GM23338 (cell line): ENCODE results near the gene LTBP2. TPM values are rescaled to one million over a fixed set of nuclear protein-coding genes. Genes with fewer than 3 reads are reported as not detected.

Experiments
- ATAC-seq: fragments of 200-7000 bp; cut with Tn5 transposase; 3 replicates; pipeline ENCODE4 v1.9.1; 2020
- DNase-seq: peaks from one replicate; pipeline ENCODE4 v3.0.0-alpha.2; 2015; ENCODE audit warnings: low spot score
- H2AFZ ChIP-seq: fragments of 200-600 bp; sonication (generic); 2 replicates; pipeline ENCODE4 v1.8.0; 2016; ENCODE audit warnings: antibody characterized with exemption, mild to moderate bottlenecking, moderate library complexity
- H3F3A ChIP-seq: fragments of 200-600 bp; sonication (generic); replicated peaks from 2 replicates; pipeline ENCODE4 v1.8.0; 2017; ENCODE audit warnings: antibody characterized with exemption, mixed run types, low read depth
- H3K27ac ChIP-seq: fragments of 200-600 bp; sonication (generic); 2 replicates; pipeline ENCODE4 v1.6.1; 2016; ENCODE audit warnings: low read depth
- H3K27me3 ChIP-seq: fragments of 200-600 bp; sonication (generic); 2 replicates; pipeline ENCODE4 v1.8.0; 2016; ENCODE audit warnings: mild to moderate bottlenecking, mixed run types, moderate library complexity; ENCODE audit not compliant: insufficient read depth
- H3K36me3 ChIP-seq: fragments of 200-600 bp; sonication (generic); 2 replicates; pipeline ENCODE4 v1.8.0; 2016; ENCODE audit warnings: mild to moderate bottlenecking; ENCODE audit not compliant: insufficient read depth
- H3K4me1 ChIP-seq: fragments of 200-600 bp; sonication (generic); 2 replicates; pipeline ENCODE4 v1.8.0; 2016; ENCODE audit warnings: mild to moderate bottlenecking, moderate library complexity; ENCODE audit not compliant: insufficient read depth
- H3K4me2 ChIP-seq: fragments of 200-600 bp; sonication (generic); 2 replicates; pipeline ENCODE4 v1.7.1; 2017; ENCODE audit warnings: mixed run types
- H3K4me3 ChIP-seq: fragments of 200-600 bp; sonication (generic); 2 replicates; pipeline ENCODE4 v1.6.1; 2016; ENCODE audit warnings: mixed run types
- H3K79me2 ChIP-seq: fragments of 200-600 bp; sonication (generic); replicated peaks from 2 replicates; pipeline ENCODE4 v1.8.0; 2017; ENCODE audit warnings: mild to moderate bottlenecking; ENCODE audit not compliant: insufficient read depth
- H3K9me2 ChIP-seq: fragments of 200-600 bp; sonication (generic); 2 replicates; pipeline ENCODE4 v1.8.0; 2017; ENCODE audit not compliant: insufficient read depth
- H4K20me1 ChIP-seq: fragments of 200-600 bp; sonication (generic); replicated peaks from 2 replicates; pipeline ENCODE4 v1.8.0; 2017; ENCODE audit warnings: mild to moderate bottlenecking; ENCODE audit not compliant: insufficient read depth
- H3K27ac Mint-ChIP-seq: 2 replicates; pipeline ENCODE4 v1.8.0; 2020; ENCODE audit warnings: inconsistent platforms, mild to moderate bottlenecking, moderate library complexity, mixed read lengths
- H3K27me3 Mint-ChIP-seq: 3 replicates; pipeline ENCODE4 v1.8.0; 2022; ENCODE audit warnings: low read depth, mild to moderate bottlenecking, moderate library complexity, mixed read lengths, inconsistent platforms; ENCODE audit not compliant: insufficient read depth, poor library complexity
- H3K36me3 Mint-ChIP-seq: 3 replicates; pipeline ENCODE4 v1.8.0; 2021; ENCODE audit warnings: low read depth, mild to moderate bottlenecking, inconsistent platforms, moderate library complexity, mixed read lengths
- H3K4me1 Mint-ChIP-seq: 3 replicates; pipeline ENCODE4 v1.8.0; 2020; ENCODE audit warnings: mild to moderate bottlenecking, inconsistent platforms, mixed read lengths
- H3K4me3 Mint-ChIP-seq: 3 replicates; pipeline ENCODE4 v1.8.0; 2021; ENCODE audit warnings: moderate library complexity, mild to moderate bottlenecking, inconsistent platforms, mixed read lengths
- H3K9me3 Mint-ChIP-seq: 3 replicates; pipeline ENCODE4 v1.8.0; 2020; ENCODE audit warnings: moderate library complexity, mild to moderate bottlenecking, inconsistent platforms, mixed read lengths
- CREB1 ChIP-seq: fragments of 250-450 bp; sonication (Bioruptor Pico); IDR thresholded peaks from 2 replicates; pipeline ENCODE4 v1.5.0; 2020; ENCODE audit warnings: low read depth, mild to moderate bottlenecking, moderate library complexity
- EZH2 ChIP-seq: fragments of 200-600 bp; sonication (generic); IDR thresholded peaks from one replicate; pipeline ENCODE4 v1.8.0; 2017; ENCODE audit warnings: antibody characterized with exemption, mild to moderate bottlenecking, low read depth; ENCODE audit not compliant: unreplicated experiment
- EZH2phosphoT487 ChIP-seq: fragments of 200-600 bp; sonication (generic); IDR thresholded peaks from one replicate; pipeline ENCODE4 v1.8.1; 2018; ENCODE audit warnings: antibody characterized with exemption; ENCODE audit not compliant: unreplicated experiment
- JUNB ChIP-seq: IDR thresholded peaks from one replicate; pipeline ENCODE4 v1.6.1; 2016; ENCODE audit warnings: antibody characterized with exemption; ENCODE audit not compliant: unreplicated experiment
- NANOG ChIP-seq: IDR thresholded peaks from 2 replicates; pipeline ENCODE4 v1.6.1; 2016; ENCODE audit warnings: antibody characterized with exemption, borderline replicate concordance
- POLR2AphosphoS5 ChIP-seq: IDR thresholded peaks from 2 replicates; pipeline ENCODE4 v1.6.1; 2016; ENCODE audit warnings: antibody characterized with exemption, low read depth
- REST ChIP-seq: IDR thresholded peaks from one replicate; pipeline ENCODE4 v1.6.1; 2018; ENCODE audit warnings: antibody characterized with exemption; ENCODE audit not compliant: unreplicated experiment
- STAT1 ChIP-seq: IDR thresholded peaks from one replicate; pipeline ENCODE4 v1.6.1; 2016; ENCODE audit warnings: antibody characterized with exemption; ENCODE audit not compliant: unreplicated experiment
- ZNF114 ChIP-seq: fragments of 250-450 bp; sonication (Bioruptor Pico); IDR thresholded peaks from 2 replicates; pipeline ENCODE4 v1.5.0; 2020; ENCODE audit warnings: mild to moderate bottlenecking, moderate library complexity
- ZNF331 ChIP-seq: fragments of 250-450 bp; sonication (Bioruptor Pico); IDR thresholded peaks from 2 replicates; pipeline ENCODE4 v1.5.0; 2020; ENCODE audit warnings: low read depth, mild to moderate bottlenecking, moderate library complexity
- ZNF462 ChIP-seq: fragments of 250-450 bp; sonication (Bioruptor Pico); IDR thresholded peaks from 2 replicates; pipeline ENCODE4 v1.5.0; 2020; ENCODE audit warnings: mild to moderate bottlenecking, moderate library complexity
- polyA plus RNA-seq: library from polyadenylated mRNA; unstranded; fragments of >200 nt; fragmentation: Nextera tagmentation; extraction: Ambion mirVana; gene quantifications from 2 replicates; pipeline ENCODE4 v1.2.1, GENCODE V29; 2016
- total RNA-seq: library from RNA; depleted of rRNA; stranded (reverse); fragments of >200 nt; shearing (Covaris generic); gene quantifications from 2 replicates; pipeline ENCODE4 v1.2.3, GENCODE V29; 2014
- TF ChIP-seq, protein P1 (sequence below): IDR thresholded peaks from 2 replicates; pipeline ENCODE4 v1.6.1; 2016; ENCODE audit warnings: antibody characterized with exemption
- TF ChIP-seq, protein P2 (sequence below), 2 experiments: fragments of 200-600 bp in 1 of 2; sonication (generic) in 1 of 2; conservative IDR thresholded peaks; 2 replicates each; pipeline versions ENCODE4 v1.5.1 to v1.6.1; 2016 to 2017; ENCODE audit warnings: antibody characterized with exemption in 2 of 2, low read depth in 2 of 2, mild to moderate bottlenecking in 2 of 2, moderate library complexity in 1 of 2

LTBP2 gene
- total and polyA plus RNA-seq, 2 experiments from 2014 or later, result 0.27 to 0.49 TPM

GRCh38 chr14:74506411-74506851 is 105.6 kb downstream of the LTBP2 start:
- Mint-ChIP-seq H3K9me3 (no peaks in the 10 kb centered on the region), H3K27ac (no peak overlapping the region), H3K27me3 (peaks cover 24% of the 10 kb centered on the region), H3K4me3 (no peak overlapping the region), H3K36me3 (no peaks in the 10 kb centered on the region), H3K4me1 (peaks cover 39% of the 10 kb centered on the region)
- peaks cover 6% of the 10 kb centered on the region for H3K4me1 ChIP-seq
- TF ChIP-seq ZNF462 (CRISPR knock-in tag) (no peak), EZH2 (no peak), JUNB (no peak), CREB1 (CRISPR knock-in tag) (no peak), ZNF331 (CRISPR knock-in tag) (no peak), STAT1 (no peak), ZNF114 (no peak), NANOG (no peak), EZH2phosphoT487 (no peak), POLR2AphosphoS5 (no peak), REST (no peak)
- TF ChIP-seq, protein P1, sequence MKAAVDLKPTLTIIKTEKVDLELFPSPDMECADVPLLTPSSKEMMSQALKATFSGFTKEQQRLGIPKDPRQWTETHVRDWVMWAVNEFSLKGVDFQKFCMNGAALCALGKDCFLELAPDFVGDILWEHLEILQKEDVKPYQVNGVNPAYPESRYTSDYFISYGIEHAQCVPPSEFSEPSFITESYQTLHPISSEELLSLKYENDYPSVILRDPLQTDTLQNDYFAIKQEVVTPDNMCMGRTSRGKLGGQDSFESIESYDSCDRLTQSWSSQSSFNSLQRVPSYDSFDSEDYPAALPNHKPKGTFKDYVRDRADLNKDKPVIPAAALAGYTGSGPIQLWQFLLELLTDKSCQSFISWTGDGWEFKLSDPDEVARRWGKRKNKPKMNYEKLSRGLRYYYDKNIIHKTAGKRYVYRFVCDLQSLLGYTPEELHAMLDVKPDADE, result no peak
- TF ChIP-seq, protein P2, sequence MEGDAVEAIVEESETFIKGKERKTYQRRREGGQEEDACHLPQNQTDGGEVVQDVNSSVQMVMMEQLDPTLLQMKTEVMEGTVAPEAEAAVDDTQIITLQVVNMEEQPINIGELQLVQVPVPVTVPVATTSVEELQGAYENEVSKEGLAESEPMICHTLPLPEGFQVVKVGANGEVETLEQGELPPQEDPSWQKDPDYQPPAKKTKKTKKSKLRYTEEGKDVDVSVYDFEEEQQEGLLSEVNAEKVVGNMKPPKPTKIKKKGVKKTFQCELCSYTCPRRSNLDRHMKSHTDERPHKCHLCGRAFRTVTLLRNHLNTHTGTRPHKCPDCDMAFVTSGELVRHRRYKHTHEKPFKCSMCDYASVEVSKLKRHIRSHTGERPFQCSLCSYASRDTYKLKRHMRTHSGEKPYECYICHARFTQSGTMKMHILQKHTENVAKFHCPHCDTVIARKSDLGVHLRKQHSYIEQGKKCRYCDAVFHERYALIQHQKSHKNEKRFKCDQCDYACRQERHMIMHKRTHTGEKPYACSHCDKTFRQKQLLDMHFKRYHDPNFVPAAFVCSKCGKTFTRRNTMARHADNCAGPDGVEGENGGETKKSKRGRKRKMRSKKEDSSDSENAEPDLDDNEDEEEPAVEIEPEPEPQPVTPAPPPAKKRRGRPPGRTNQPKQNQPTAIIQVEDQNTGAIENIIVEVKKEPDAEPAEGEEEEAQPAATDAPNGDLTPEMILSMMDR (conservative IDR thresholded peaks at IDR 0.05; ENCODE audit: low read depth in 2 of 2), result no peak
- H2AFZ ChIP-seq, result no peak overlapping the region
- no peak for ATAC-seq
- peaks cover 6% of the 10 kb centered on the region; the same call in 1 of the 2 replicates for H3F3A ChIP-seq
- H3K27ac ChIP-seq, result no peak overlapping the region
- no peak overlapping the region for H3K4me2 ChIP-seq
- no peak overlapping the region for H3K4me3 ChIP-seq
- H3K9me2 ChIP-seq, result no peaks in the 10 kb centered on the region
- H4K20me1 ChIP-seq, result no peaks in the 10 kb centered on the region
- H3K36me3 ChIP-seq, result no peaks in the 10 kb centered on the region
- no peaks in the 10 kb centered on the region for H3K27me3 ChIP-seq
- no peaks in the 10 kb centered on the region for H3K79me2 ChIP-seq
- no peak for DNase-seq
